H1 (cell line): ENCODE results near the gene SHQ1. TPM values are rescaled to one million over a fixed set of nuclear protein-coding genes. Genes with fewer than 3 reads are reported as not detected.

Experiments
- CHD7 ChIP-seq: fragments of 300-600 bp; sonication (generic); IDR thresholded peaks from 2 replicates; pipeline ENCODE4 v1.7.1; 2012; ENCODE audit warnings: low read length, moderate library complexity, mild to moderate bottlenecking, inconsistent platforms; ENCODE audit not compliant: insufficient replicate concordance
- polyA plus RNA-seq, 7 experiments: library from polyadenylated mRNA; depleted of rRNA in 3 of 7; stranded (reverse) in 5 of 7; unstranded in 2 of 7; fragments of >200 nt in 5 of 7; fragments of 200-250 nt in 2 of 7; gene quantifications; 1 replicate in 5 of 7; 2 replicates in 1 of 7; 4 replicates in 1 of 7; pipeline versions ENCODE4 v1.2.1 to v1.2.3, GENCODE V29; 2011 to 2013; ENCODE audit warnings: missing spikeins in 2 of 7, mixed read lengths in 2 of 7
- total RNA-seq: library from RNA; stranded (reverse); fragmentation: NEBNext Ultra II Directional; extraction: Animal tissue kit (Norgen Biotek cat#: 25700); gene quantifications from 2 replicates; pipeline ENCODE4 v1.2.1, GENCODE V29; 2021

Gene SHQ1
- total and polyA plus RNA-seq, 2 of the 8 experiments (the other 6 are each of a cell fraction or from before 2014, with no cell fraction given): 10.7 to 34.4 TPM

GRCh38 chr3:72860846-72861245 lies 12.6 kb upstream of the SHQ1 start (continued):
- TF ChIP-seq CHD7: no peak
